G401 (cell line): Measurements from ENCODE around the gene TRIM68. TPM values are rescaled to one million over a fixed set of nuclear protein-coding genes. Genes with fewer than 3 reads are reported as not detected.

Experiments used
- DNase-seq: peaks from one replicate; pipeline ENCODE4 v3.0.0-alpha.2; 2015; ENCODE audit warnings: low spot score
- in situ Hi-C: cut with HindIII; loops from 2 replicates; pipeline ENCODE4 v1.10.0; 2016; ENCODE audit warnings: low sequenced_read_pairs, mixed read lengths
- total RNA-seq: library from RNA; depleted of rRNA; stranded (reverse); fragments of >200 nt; shearing (Covaris generic); gene quantifications from 2 replicates; pipeline ENCODE4 v1.2.3, GENCODE V29; 2014

The TRIM68 gene
- total RNA-seq, 1 experiment from 2014 or later = 9.2 TPM

- in situ Hi-C loops = no loop called here
- DNase-seq = no peak
These were observed 2.4 kb upstream of the TRIM68 start for GRCh38 chr11:4610258-4610935.

- in situ Hi-C loops = no loop called here
- DNase-seq = peak; percentile 47
These were observed 935 bp downstream of the TRIM68 start for GRCh38 chr11:4607096-4607495.

- peak; percentile 3 for DNase-seq
- in situ Hi-C loops = no loop called here
These were observed 1.6 kb downstream of the TRIM68 start for GRCh38 chr11:4606231-4607015.

- in situ Hi-C loops = no loop called here
- DNase-seq = no peak
These were observed 3.0 kb downstream of the TRIM68 start for GRCh38 chr11:4605057-4605456.

GRCh38 chr11:4593739-4594138, 14.3 kb downstream of the TRIM68 start, which contains the start of gene OR52I1:
OR52I1 (plus strand) TSS chr11:4594039; CDS start chr11:4594039, 0 bp downstream.
- in situ Hi-C loops = no loop called here
- no peak for DNase-seq

GRCh38 chr11:4589017-4589416, 19.0 kb downstream of the TRIM68 start:
- in situ Hi-C loops = no loop called here
- DNase-seq = no peak

GRCh38 chr11:4581443-4581842, 26.6 kb downstream of the TRIM68 start, which contains the start of gene OR52I2:
OR52I2 (plus strand) TSS chr11:4581743.
- no peak for DNase-seq
- in situ Hi-C loops = no loop called here

- DNase-seq = no peak
- in situ Hi-C loops = no loop called here
These were observed 27.9 kb downstream of the TRIM68 start for GRCh38 chr11:4580124-4580523.

- in situ Hi-C loops = no loop called here
- DNase-seq = no peak
These were observed 29.4 kb downstream of the TRIM68 start for GRCh38 chr11:4578624-4579023.

GRCh38 chr11:4577761-4578160, 30.3 kb downstream of the TRIM68 start:
- in situ Hi-C loops = no loop called here
- no peak for DNase-seq

GRCh38 chr11:4576880-4577279, 31.2 kb downstream of the TRIM68 start:
- in situ Hi-C loops = no loop called here
- no peak for DNase-seq

- no peak for DNase-seq
- in situ Hi-C loops = no loop called here
These were observed 39.0 kb downstream of the TRIM68 start for GRCh38 chr11:4569075-4569474.

GRCh38 chr11:4565371-4565770, 42.7 kb downstream of the TRIM68 start:
- in situ Hi-C loops = no loop called here

GRCh38 chr11:4560467-4560866, 47.6 kb downstream of the TRIM68 start:
- in situ Hi-C loops = no loop called here
- no peak for DNase-seq

More at GRCh38 chr11:4565371-4565770, 42.7 kb downstream of the TRIM68 start:
- no peak for DNase-seq

GRCh38 chr11:4559527-4560440, 48.2 kb downstream of the TRIM68 start:
- in situ Hi-C loops = no loop called here
- DNase-seq = no peak

GRCh38 chr11:4551346-4551979, 56.6 kb downstream of the TRIM68 start:
- no peak for DNase-seq
- in situ Hi-C loops = no loop called here
